GM23248 (cell line): ENCODE measurements around the gene DENND5A.

Experiments used
- EZH2 ChIP-seq: fragments of 200-600 bp; sonication (generic); IDR thresholded peaks from 2 replicates; pipeline ENCODE4 v1.6.1; 2018; ENCODE audit warnings: antibody characterized with exemption, mild to moderate bottlenecking; ENCODE audit not compliant: insufficient read depth, poor library complexity, severe bottlenecking
- EZH2phosphoT487 ChIP-seq: fragments of 200-600 bp; sonication (generic); IDR thresholded peaks from 2 replicates; pipeline ENCODE4 v1.6.1; 2018; ENCODE audit warnings: antibody characterized with exemption, moderate library complexity, mild to moderate bottlenecking, low read depth; ENCODE audit not compliant: insufficient read depth

DNA sequence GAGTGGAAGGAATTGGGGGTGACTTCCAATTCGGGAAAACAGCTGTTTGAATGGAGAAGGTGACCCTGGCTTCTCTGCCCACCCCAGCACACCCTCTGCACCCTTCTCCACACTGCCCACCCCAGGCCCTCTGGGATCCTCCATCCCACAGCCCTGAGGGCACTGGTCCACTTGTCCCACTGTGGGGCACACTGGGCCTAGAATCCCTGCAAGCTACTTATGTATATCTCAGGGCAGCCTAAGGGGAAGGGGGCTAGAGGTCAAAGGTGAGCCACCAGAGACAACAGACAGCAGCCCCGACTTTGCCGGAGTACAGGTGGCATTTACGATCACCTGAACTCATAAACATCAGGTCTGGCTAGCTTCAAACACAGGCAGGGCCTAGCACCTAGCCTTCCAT, 173.1 kb downstream of the DENND5A start:
- no peak for TF ChIP-seq EZH2
- TF ChIP-seq EZH2phosphoT487, result no peak
